ENCODE data around the gene UBAP1L. TPM values are rescaled to one million over a fixed set of nuclear protein-coding genes. Genes with fewer than 3 reads are reported as not detected.
"Not testable (repeated sequence)": the region's sequence is repeated elsewhere in the genome, so short reads cannot be mapped to it uniquely, and the experiment has no call there.

The UBAP1L gene
- 2.1 TPM for total RNA-seq

DNA sequence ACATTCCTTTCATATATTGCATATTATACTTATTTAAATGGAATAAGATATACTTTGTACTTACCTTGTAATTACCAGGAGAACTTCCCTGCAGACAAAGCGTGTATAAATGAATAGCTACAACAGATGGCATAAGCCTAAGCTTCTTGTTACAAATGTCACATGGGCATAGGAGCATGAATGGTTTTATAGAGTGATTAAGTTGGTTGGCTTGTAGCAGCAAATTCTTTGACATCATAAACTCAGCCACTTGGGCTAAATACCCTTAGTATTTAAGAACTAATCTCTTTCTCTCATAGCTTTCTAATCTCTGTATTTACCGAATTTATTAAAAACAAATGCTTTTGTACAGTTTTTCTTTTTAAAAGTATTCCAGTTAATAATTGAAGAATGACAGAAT, at the start of gene UBAP1L:
TSS of gene UBAP1L (minus strand) at position 115 of the 400 bp plus-strand sequence. CDS start 8,985 bp downstream, outside the sequence.
- H3K4me3 ChIP-seq (ENCODE audit: low read length in 3 of 3) = no peak within 1 kb of the TSS
- peaks cover 22 to 60% (median 39%) of the 10 kb centered on the region in 3 donors for H3K36me3 ChIP-seq (ENCODE audit: control insufficient read depth in 3 of 3, insufficient read depth in 3 of 3, low read length in 3 of 3)
- H3K9ac ChIP-seq (ENCODE audit: low read depth in 1 of 3, low read length in 3 of 3) = no peak within 1 kb of the TSS
- H3K27ac ChIP-seq (ENCODE audit: low read depth, low read length) = no peak within 1 kb of the TSS
- no peaks in the 10 kb centered on the region for H3K9me3 ChIP-seq (ENCODE audit: control insufficient read depth in 3 of 3, low read length in 3 of 3)
- no peaks in the 10 kb centered on the region for H3K27me3 ChIP-seq (ENCODE audit: control insufficient read depth in 3 of 3, insufficient read depth in 3 of 3, low read length in 3 of 3)
- peaks cover 0 to 2% (median 0%) of the 10 kb centered on the region in 3 donors for H3K4me1 ChIP-seq (ENCODE audit: control insufficient read depth in 3 of 3, insufficient read depth in 3 of 3, low read length in 3 of 3)

DNA sequence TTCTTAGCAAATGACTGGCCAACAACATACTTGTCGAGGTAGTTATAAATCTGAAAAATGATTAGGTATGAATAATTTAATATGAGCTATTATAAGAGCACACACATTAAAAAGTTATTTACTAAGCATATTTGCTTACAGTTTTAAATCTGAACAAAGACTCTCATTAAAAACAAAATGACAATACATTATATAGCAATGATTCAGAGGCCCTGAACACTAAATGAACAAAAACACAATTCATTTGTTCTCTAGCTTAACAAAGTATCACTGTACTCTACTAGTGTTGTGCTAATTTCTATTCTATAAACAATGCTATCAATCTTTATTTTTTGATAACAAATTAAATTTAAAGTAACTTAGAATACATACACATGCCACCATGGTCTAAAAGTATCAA, 49.1 kb upstream of the UBAP1L start:
- no peaks in the 10 kb centered on the region for H3K27me3 ChIP-seq (ENCODE audit: control insufficient read depth in 3 of 3, insufficient read depth in 3 of 3, low read length in 3 of 3)
- no peak overlapping the region for H3K4me3 ChIP-seq (ENCODE audit: low read length in 3 of 3)
- peaks cover 0 to 2% (median 0%) of the 10 kb centered on the region in 3 donors for H3K4me1 ChIP-seq (ENCODE audit: control insufficient read depth in 3 of 3, insufficient read depth in 3 of 3, low read length in 3 of 3)
- peak overlapping the region; percentile 63 for H3K27ac ChIP-seq (ENCODE audit: low read depth, low read length)
- H3K36me3 ChIP-seq (ENCODE audit: control insufficient read depth in 3 of 3, insufficient read depth in 3 of 3, low read length in 3 of 3) = peaks cover 3 to 23% (median 5%) of the 10 kb centered on the region in 3 donors
- H3K9ac ChIP-seq (ENCODE audit: low read depth in 1 of 3, low read length in 3 of 3) = no peak overlapping the region
- no peaks in the 10 kb centered on the region for H3K9me3 ChIP-seq (ENCODE audit: control insufficient read depth in 3 of 3, low read length in 3 of 3)

DNA sequence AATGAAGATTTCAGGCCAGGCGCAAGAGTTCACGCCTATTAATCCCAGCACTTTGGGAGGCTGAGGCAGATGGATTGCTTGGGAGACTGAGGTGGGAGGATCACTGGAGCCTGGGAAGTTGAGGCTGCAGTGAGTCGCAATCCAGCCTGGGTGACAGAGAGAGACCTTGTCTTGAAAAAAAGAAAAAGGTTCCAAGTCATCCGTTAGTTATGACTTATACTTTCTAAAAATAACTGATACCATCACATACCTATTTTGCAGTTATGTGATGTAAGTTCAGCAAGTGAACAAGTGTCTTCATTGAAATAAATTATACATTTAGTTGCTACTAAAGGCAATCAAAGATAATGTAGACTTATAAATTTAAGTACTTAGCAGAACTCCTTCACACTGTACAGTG, 48.0 kb upstream of the UBAP1L start:
- Histone ChIP-seq H3K4me1 (ENCODE audit: control insufficient read depth in 3 of 3, insufficient read depth in 3 of 3, low read length in 3 of 3) (peaks cover 0 to 2% (median 0%) of the 10 kb centered on the region in 3 donors), H3K27me3 (ENCODE audit: control insufficient read depth in 3 of 3, insufficient read depth in 3 of 3, low read length in 3 of 3) (no peaks in the 10 kb centered on the region), H3K36me3 (ENCODE audit: control insufficient read depth in 3 of 3, insufficient read depth in 3 of 3, low read length in 3 of 3) (peaks cover 7 to 25% (median 9%) of the 10 kb centered on the region in 3 donors), H3K27ac (ENCODE audit: low read depth, low read length) (peak overlapping the region; percentile 63), H3K4me3 (ENCODE audit: low read length in 3 of 3) (no peak overlapping the region), H3K9ac (ENCODE audit: low read depth in 1 of 3, low read length in 3 of 3) (no peak overlapping the region), H3K9me3 (ENCODE audit: control insufficient read depth in 3 of 3, low read length in 3 of 3) (no peaks in the 10 kb centered on the region)

DNA sequence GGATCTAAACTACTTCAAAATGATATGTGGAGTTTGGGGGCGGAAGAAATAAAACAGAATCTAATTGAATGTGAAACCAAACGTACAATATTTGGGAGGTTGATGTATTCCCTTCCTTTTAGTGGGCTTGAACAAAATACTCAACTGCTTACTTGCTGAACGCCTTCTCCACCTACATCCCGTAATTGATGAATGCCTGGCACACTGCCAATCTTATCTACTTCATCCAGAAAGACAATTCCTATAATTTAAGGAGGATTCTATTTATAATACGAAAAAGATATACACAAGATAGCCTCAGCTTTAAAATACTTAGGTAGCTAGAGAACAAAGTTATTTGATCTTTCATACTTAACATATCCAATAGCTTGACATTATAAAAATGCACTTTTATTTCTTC, 41.7 kb upstream of the UBAP1L start:
- Histone ChIP-seq H3K9ac (ENCODE audit: low read depth in 1 of 3, low read length in 3 of 3) (no peak overlapping the region), H3K9me3 (ENCODE audit: control insufficient read depth in 3 of 3, low read length in 3 of 3) (no peaks in the 10 kb centered on the region), H3K4me1 (ENCODE audit: control insufficient read depth in 3 of 3, insufficient read depth in 3 of 3, low read length in 3 of 3) (no peaks in the 10 kb centered on the region), H3K27ac (ENCODE audit: low read depth, low read length) (no peak overlapping the region), H3K36me3 (ENCODE audit: control insufficient read depth in 3 of 3, insufficient read depth in 3 of 3, low read length in 3 of 3) (peaks cover 29 to 52% (median 46%) of the 10 kb centered on the region in 3 donors), H3K4me3 (ENCODE audit: low read length in 3 of 3) (no peak overlapping the region), H3K27me3 (ENCODE audit: control insufficient read depth in 3 of 3, insufficient read depth in 3 of 3, low read length in 3 of 3) (no peaks in the 10 kb centered on the region)

DNA sequence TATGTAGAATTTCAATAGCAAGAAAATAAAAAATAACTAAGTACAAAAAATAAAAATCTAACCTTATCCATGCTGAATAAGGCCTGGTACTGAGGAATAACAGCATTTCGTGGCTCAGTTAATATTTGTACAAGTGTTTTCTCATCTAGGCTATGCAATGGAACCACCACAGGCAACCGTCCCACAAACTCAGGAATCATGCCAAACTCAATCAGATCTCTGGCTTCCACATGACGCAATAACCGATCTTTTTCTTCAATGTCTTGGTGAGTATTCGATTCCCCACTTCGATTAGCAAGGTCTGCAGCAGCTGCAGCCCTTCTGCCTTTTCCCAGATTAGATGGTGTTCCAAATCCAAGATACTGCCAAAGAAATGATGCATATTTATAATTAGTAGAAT, 39.7 kb upstream of the UBAP1L start:
- no peak overlapping the region for H3K4me3 ChIP-seq (ENCODE audit: low read length in 3 of 3)
- no peak overlapping the region for H3K9ac ChIP-seq (ENCODE audit: low read depth in 1 of 3, low read length in 3 of 3)
- no peak overlapping the region for H3K27ac ChIP-seq (ENCODE audit: low read depth, low read length)
- H3K4me1 ChIP-seq (ENCODE audit: control insufficient read depth in 3 of 3, insufficient read depth in 3 of 3, low read length in 3 of 3) = no peaks in the 10 kb centered on the region
- H3K36me3 ChIP-seq (ENCODE audit: control insufficient read depth in 3 of 3, insufficient read depth in 3 of 3, low read length in 3 of 3) = peaks cover 32 to 56% (median 52%) of the 10 kb centered on the region in 3 donors
- H3K9me3 ChIP-seq (ENCODE audit: control insufficient read depth in 3 of 3, low read length in 3 of 3) = no peaks in the 10 kb centered on the region
- H3K27me3 ChIP-seq (ENCODE audit: control insufficient read depth in 3 of 3, insufficient read depth in 3 of 3, low read length in 3 of 3) = no peaks in the 10 kb centered on the region

DNA sequence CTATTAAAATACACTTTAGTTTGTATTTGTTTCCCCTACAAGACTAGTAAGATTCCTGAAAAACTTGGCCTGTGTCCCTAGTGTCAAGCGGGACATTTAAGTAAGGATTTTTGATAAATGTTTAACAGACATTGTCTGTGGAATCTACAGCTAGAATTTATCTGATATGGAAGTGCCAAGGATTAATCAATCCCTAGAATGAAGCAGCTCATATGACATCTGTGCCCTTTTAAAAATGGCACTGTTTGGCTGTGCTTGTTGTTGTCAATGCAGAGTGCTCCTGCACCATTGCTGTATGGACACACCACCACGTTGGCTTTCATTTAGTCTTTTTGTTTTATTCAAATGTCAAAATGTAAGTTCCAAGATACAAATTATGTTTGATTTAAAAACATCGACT, 32.9 kb upstream of the UBAP1L start:
- Histone ChIP-seq H3K4me3 (ENCODE audit: low read length in 3 of 3) (no peak overlapping the region), H3K9me3 (ENCODE audit: control insufficient read depth in 3 of 3, low read length in 3 of 3) (no peaks in the 10 kb centered on the region), H3K4me1 (ENCODE audit: control insufficient read depth in 3 of 3, insufficient read depth in 3 of 3, low read length in 3 of 3) (no peaks in the 10 kb centered on the region), H3K36me3 (ENCODE audit: control insufficient read depth in 3 of 3, insufficient read depth in 3 of 3, low read length in 3 of 3) (peaks cover 4 to 19% (median 15%) of the 10 kb centered on the region in 3 donors), H3K27ac (ENCODE audit: low read depth, low read length) (no peak overlapping the region), H3K9ac (ENCODE audit: low read depth in 1 of 3, low read length in 3 of 3) (no peak overlapping the region), H3K27me3 (ENCODE audit: control insufficient read depth in 3 of 3, insufficient read depth in 3 of 3, low read length in 3 of 3) (no peaks in the 10 kb centered on the region)

DNA sequence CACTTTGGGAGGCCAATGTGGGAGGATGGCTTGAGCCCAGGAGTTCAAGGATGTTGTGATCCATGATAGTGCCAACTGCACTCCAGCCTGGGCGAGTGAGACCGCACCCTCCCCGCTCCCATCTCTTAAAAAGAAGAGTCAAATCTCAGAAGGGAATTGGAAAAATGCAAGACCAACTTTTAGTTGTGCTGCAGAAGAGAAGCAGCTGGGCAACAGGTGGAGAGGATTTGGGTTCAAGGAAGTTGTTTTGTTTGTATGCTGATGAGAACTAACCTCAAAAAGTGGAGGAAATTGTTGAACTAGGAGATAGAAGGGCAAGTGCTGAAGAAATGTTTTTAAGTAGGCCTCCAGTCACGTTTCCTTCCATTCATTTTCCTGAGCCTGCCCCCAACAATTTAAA, 31.4 kb upstream of the UBAP1L start:
- no peak overlapping the region for H3K9ac ChIP-seq (ENCODE audit: low read depth in 1 of 3, low read length in 3 of 3)
- H3K27ac ChIP-seq (ENCODE audit: low read depth, low read length) = no peak overlapping the region
- no peak overlapping the region for H3K4me3 ChIP-seq (ENCODE audit: low read length in 3 of 3)
- peaks cover 2 to 14% (median 13%) of the 10 kb centered on the region in 3 donors for H3K36me3 ChIP-seq (ENCODE audit: control insufficient read depth in 3 of 3, insufficient read depth in 3 of 3, low read length in 3 of 3)
- no peaks in the 10 kb centered on the region for H3K4me1 ChIP-seq (ENCODE audit: control insufficient read depth in 3 of 3, insufficient read depth in 3 of 3, low read length in 3 of 3)
- H3K27me3 ChIP-seq (ENCODE audit: control insufficient read depth in 3 of 3, insufficient read depth in 3 of 3, low read length in 3 of 3) = no peaks in the 10 kb centered on the region
- H3K9me3 ChIP-seq (ENCODE audit: control insufficient read depth in 3 of 3, low read length in 3 of 3) = no peaks in the 10 kb centered on the region

DNA sequence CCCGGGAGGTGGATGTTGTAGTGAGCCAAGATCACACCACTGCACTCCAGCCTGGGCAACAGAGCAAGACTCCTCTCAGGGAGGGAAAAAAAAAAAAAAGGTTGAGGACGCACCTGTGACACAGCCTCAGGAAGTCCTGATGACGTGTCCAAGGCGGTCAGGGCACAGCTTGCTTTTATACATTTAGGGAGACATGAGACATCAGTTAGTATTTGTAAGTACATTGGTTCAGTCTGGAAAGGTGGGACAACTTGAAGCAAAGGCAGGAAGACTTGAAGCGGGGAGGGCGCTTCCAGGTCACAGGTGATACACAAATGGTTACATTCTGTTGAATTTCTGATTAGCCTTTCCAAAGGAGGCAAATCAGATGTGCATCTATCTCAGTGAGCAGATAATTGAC, 23.6 kb upstream of the UBAP1L start:
- not testable (repeated sequence) for H3K9me3 ChIP-seq (ENCODE audit: control insufficient read depth in 3 of 3, low read length in 3 of 3); H3K4me3 ChIP-seq (ENCODE audit: low read length in 3 of 3); H3K27me3 ChIP-seq (ENCODE audit: control insufficient read depth in 3 of 3, insufficient read depth in 3 of 3, low read length in 3 of 3); H3K36me3 ChIP-seq (ENCODE audit: control insufficient read depth in 3 of 3, insufficient read depth in 3 of 3, low read length in 3 of 3); H3K4me1 ChIP-seq (ENCODE audit: control insufficient read depth in 3 of 3, insufficient read depth in 3 of 3, low read length in 3 of 3); H3K27ac ChIP-seq (ENCODE audit: low read depth, low read length); H3K9ac ChIP-seq (ENCODE audit: low read depth in 1 of 3, low read length in 3 of 3)

DNA sequence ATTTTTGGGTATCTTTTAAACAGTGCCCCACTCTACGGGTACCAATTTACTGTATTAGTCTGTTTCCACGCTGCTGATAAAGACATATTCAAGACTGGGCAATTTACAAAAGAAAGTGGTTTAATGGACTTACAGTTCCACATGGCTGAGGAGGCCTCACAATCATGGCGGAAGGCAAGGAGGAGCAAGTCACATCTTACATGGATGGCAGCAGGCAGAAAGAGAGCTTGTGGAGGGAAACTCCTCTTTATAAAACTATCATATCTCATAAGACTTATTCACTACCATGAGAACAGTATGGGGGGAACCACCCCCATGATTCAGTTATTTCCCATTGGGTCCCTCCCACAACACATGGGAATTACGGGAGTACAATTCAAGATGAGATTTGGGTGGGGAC, 22.9 kb upstream of the UBAP1L start:
- H3K27me3 ChIP-seq (ENCODE audit: control insufficient read depth in 3 of 3, insufficient read depth in 3 of 3, low read length in 3 of 3); H3K4me3 ChIP-seq (ENCODE audit: low read length in 3 of 3); H3K9ac ChIP-seq (ENCODE audit: low read depth in 1 of 3, low read length in 3 of 3); H3K27ac ChIP-seq (ENCODE audit: low read depth, low read length); H3K4me1 ChIP-seq (ENCODE audit: control insufficient read depth in 3 of 3, insufficient read depth in 3 of 3, low read length in 3 of 3); H3K9me3 ChIP-seq (ENCODE audit: control insufficient read depth in 3 of 3, low read length in 3 of 3); H3K36me3 ChIP-seq (ENCODE audit: control insufficient read depth in 3 of 3, insufficient read depth in 3 of 3, low read length in 3 of 3): not testable (repeated sequence)

DNA sequence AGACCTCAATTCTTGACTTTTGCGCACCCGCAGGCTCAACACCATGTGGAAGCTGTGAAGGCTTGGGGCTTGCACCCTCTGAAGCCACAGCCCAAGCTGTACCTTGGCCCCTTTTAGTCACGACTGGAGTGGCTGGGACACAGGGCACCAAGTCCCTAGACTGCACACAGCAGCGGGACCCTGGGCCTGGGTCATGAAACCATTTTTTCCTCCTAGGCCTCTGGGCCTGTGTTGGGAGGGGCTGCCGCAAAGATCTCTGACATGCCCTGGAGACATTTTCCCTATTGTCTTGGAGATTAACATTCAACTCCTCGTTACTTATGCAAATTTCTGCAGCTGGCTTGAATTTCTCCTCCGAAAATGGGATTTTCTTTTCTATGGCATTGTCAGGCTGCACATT, 22.1 kb upstream of the UBAP1L start:
- H3K27ac ChIP-seq (ENCODE audit: low read depth, low read length); H3K4me3 ChIP-seq (ENCODE audit: low read length in 3 of 3); H3K27me3 ChIP-seq (ENCODE audit: control insufficient read depth in 3 of 3, insufficient read depth in 3 of 3, low read length in 3 of 3); H3K36me3 ChIP-seq (ENCODE audit: control insufficient read depth in 3 of 3, insufficient read depth in 3 of 3, low read length in 3 of 3); H3K9me3 ChIP-seq (ENCODE audit: control insufficient read depth in 3 of 3, low read length in 3 of 3); H3K9ac ChIP-seq (ENCODE audit: low read depth in 1 of 3, low read length in 3 of 3): not testable (repeated sequence)
- H3K4me1 ChIP-seq (ENCODE audit: control insufficient read depth in 3 of 3, insufficient read depth in 3 of 3, low read length in 3 of 3) = peaks cover 7 to 11% (median 10%) of the 10 kb centered on the region in 3 donors

DNA sequence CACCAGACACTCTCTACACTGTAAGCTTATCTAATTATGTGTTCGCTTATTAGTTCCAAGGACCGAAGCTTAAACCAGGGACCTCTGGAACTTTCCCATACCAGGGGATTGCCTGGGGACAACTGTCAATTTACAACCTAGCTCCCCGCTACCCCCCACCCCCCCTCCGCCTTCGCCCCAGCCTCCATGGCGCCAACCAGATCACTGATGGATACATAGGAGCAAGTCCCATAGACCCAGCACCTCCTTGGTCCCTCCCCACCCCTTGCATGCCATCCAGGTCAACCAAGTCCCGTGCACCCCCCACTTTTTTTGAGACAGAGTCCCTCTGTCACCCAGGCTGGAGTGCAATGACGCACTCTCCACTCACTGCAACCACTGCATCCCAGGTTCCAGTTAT, 19.5 kb upstream of the UBAP1L start:
- Histone ChIP-seq H3K27ac (ENCODE audit: low read depth, low read length) (no peak overlapping the region), H3K36me3 (ENCODE audit: control insufficient read depth in 3 of 3, insufficient read depth in 3 of 3, low read length in 3 of 3) (peaks cover 5 to 7% (median 6%) of the 10 kb centered on the region in 3 donors), H3K27me3 (ENCODE audit: control insufficient read depth in 3 of 3, insufficient read depth in 3 of 3, low read length in 3 of 3) (no peaks in the 10 kb centered on the region), H3K4me1 (ENCODE audit: control insufficient read depth in 3 of 3, insufficient read depth in 3 of 3, low read length in 3 of 3) (peaks cover 12 to 16% (median 12%) of the 10 kb centered on the region in 3 donors), H3K9ac (ENCODE audit: low read depth in 1 of 3, low read length in 3 of 3) (no peak overlapping the region), H3K4me3 (ENCODE audit: low read length in 3 of 3) (peak overlapping the region in 2 of 3 donors; percentile 73 to 84), H3K9me3 (ENCODE audit: control insufficient read depth in 3 of 3, low read length in 3 of 3) (no peaks in the 10 kb centered on the region)
